Measurements from ENCODE around the gene PAQR6. TPM values are rescaled to one million over a fixed set of nuclear protein-coding genes. Genes with fewer than 3 reads are reported as not detected.

PAQR6 gene
- total RNA-seq, 3 donors from 2014 or later (not counting 1 experiment from before 2014, with no cell fraction given), result 2.6 to 5.5 (median 3.5) TPM

DNA sequence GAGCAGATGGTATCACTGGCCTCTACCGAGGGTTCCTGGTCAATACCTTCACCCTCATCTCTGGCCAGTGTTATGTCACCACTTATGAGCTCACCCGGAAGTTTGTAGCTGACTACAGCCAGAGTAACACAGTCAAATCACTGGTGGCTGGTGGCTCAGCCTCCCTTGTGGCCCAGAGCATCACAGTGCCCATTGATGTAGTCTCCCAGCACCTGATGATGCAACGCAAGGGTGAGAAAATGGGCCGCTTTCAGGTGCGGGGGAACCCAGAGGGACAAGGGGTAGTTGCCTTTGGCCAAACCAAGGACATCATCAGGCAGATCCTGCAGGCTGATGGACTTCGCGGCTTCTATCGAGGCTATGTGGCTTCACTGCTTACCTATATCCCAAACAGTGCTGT, 47.8 kb downstream of the PAQR6 start:
- Mint-ChIP-seq H3K36me3 (no peaks in the 10 kb centered on the region), H3K9me3 (no peaks in the 10 kb centered on the region), H3K27me3 (ENCODE audit: low read depth in 2 of 2) (no peaks in the 10 kb centered on the region), H3K4me1 (peaks cover 37 to 40% of the 10 kb centered on the region in 2 donors), H3K27ac (no peak overlapping the region), H3K4me3 (no peak overlapping the region)
- no peaks in the 10 kb centered on the region for H3K9me3 ChIP-seq (ENCODE audit: control insufficient read depth, insufficient read depth, low read length)
- no peaks in the 10 kb centered on the region for H3K27me3 ChIP-seq (ENCODE audit: control insufficient read depth, insufficient read depth, low read length)
- H3K27ac ChIP-seq (ENCODE audit: low read length), result no peak overlapping the region
- H3K4me3 ChIP-seq (ENCODE audit: low read length), result no peak overlapping the region
- intact Hi-C loops (cut with micrococcal nuclease), result no loop called here
- DNase-seq (no peak), ATAC-seq (no peak)
- no peak for TF ChIP-seq CTCF (IDR thresholded peaks at IDR 0.05)
- 94% methylated on average over 8 of the region's 8 CpGs for WGBS (ENCODE audit: insufficient coverage)
- H3K4me1 ChIP-seq (ENCODE audit: control insufficient read depth, insufficient read depth, low read length), result peaks cover 15% of the 10 kb centered on the region
- peaks cover 30% of the 10 kb centered on the region for H3K36me3 ChIP-seq (ENCODE audit: control insufficient read depth, insufficient read depth, low read length)

DNA sequence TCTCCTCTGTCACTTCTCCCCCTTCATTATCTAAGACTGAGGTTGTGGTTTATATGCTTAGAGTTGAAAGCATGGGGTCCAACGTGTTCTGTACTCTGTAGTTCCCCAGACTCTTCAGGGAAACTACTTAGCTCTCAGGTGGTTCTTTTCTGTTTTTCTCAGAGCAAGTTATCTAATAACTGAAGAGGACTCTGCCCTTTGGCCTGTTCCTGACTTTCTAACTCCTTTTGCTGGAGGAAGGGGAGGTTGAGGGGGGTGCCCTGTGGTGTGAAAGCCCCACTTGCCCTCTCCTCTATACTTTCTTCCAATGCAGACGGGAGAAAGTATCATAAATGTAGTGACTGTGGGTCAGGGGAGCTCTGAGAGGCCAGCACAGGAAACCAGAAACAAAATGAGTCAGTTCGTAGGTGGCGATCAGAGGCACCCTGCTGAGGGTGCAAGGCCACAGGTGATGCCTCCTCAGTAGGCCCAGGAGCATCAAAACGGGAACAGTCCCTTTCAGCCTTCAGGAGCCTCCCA, 49.0 kb downstream of the PAQR6 start:
- no peaks in the 10 kb centered on the region for H3K9me3 ChIP-seq (ENCODE audit: control insufficient read depth, insufficient read depth, low read length)
- no peak for ATAC-seq
- no peak overlapping the region for H3K4me3 Mint-ChIP-seq
- TF ChIP-seq CTCF (IDR thresholded peaks at IDR 0.05), result no peak
- WGBS (ENCODE audit: insufficient coverage), result 55% methylated on average over 4 of the region's 5 CpGs
- peak overlapping the region; percentile 36 to 70 for H3K27ac Mint-ChIP-seq
- no peaks in the 10 kb centered on the region for H3K27me3 ChIP-seq (ENCODE audit: control insufficient read depth, insufficient read depth, low read length)
- no peak overlapping the region for H3K27ac ChIP-seq (ENCODE audit: low read length)
- DNase-seq, result no peak
- H3K4me1 ChIP-seq (ENCODE audit: control insufficient read depth, insufficient read depth, low read length), result peaks cover 24% of the 10 kb centered on the region
- no peak overlapping the region for H3K4me3 ChIP-seq (ENCODE audit: low read length)
- intact Hi-C loops (cut with micrococcal nuclease), result no loop called here
- H3K27me3 Mint-ChIP-seq (ENCODE audit: low read depth in 2 of 2), result no peaks in the 10 kb centered on the region
- no peaks in the 10 kb centered on the region for H3K9me3 Mint-ChIP-seq
- H3K36me3 Mint-ChIP-seq, result no peaks in the 10 kb centered on the region
- peaks cover 30% of the 10 kb centered on the region for H3K36me3 ChIP-seq (ENCODE audit: control insufficient read depth, insufficient read depth, low read length)
- peaks cover 45 to 48% of the 10 kb centered on the region in 2 donors for H3K4me1 Mint-ChIP-seq

DNA sequence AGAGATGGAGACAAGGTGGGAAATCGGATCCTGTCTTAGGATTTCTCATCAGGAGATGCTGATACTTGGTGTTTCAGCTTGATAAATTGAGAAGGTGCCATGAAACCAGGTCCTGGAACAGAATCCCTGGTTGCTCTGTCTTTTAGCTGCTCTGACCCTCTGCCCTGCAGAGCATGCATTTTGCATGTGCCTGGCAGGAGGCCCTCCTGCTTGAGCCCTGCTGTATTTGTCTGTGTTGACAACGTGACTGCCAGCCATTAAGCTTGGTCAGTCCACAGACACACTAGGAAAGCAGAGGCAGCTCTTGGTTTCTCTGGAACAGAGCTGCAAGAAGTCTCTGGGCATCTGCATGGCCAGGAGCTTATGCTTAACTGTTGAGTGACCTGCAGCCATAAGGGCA, 51.4 kb downstream of the PAQR6 start:
- TF ChIP-seq CTCF (IDR thresholded peaks at IDR 0.05), result no peak
- Mint-ChIP-seq H3K27me3 (ENCODE audit: low read depth in 2 of 2) (no peaks in the 10 kb centered on the region), H3K9me3 (no peaks in the 10 kb centered on the region), H3K4me3 (no peak overlapping the region), H3K27ac (no peak overlapping the region), H3K36me3 (no peaks in the 10 kb centered on the region), H3K4me1 (peaks cover 57 to 62% of the 10 kb centered on the region in 2 donors)
- H3K27ac ChIP-seq (ENCODE audit: low read length), result no peak overlapping the region
- H3K9me3 ChIP-seq (ENCODE audit: control insufficient read depth, insufficient read depth, low read length), result no peaks in the 10 kb centered on the region
- 92% methylated on average over 2 of the region's 2 CpGs for WGBS (ENCODE audit: insufficient coverage)
- H3K4me3 ChIP-seq (ENCODE audit: low read length), result no peak overlapping the region
- peaks cover 19% of the 10 kb centered on the region for H3K36me3 ChIP-seq (ENCODE audit: control insufficient read depth, insufficient read depth, low read length)
- H3K27me3 ChIP-seq (ENCODE audit: control insufficient read depth, insufficient read depth, low read length), result no peaks in the 10 kb centered on the region
- ATAC-seq (no peak), DNase-seq (no peak)
- peaks cover 31% of the 10 kb centered on the region for H3K4me1 ChIP-seq (ENCODE audit: control insufficient read depth, insufficient read depth, low read length)
- intact Hi-C loops (cut with micrococcal nuclease), result no loop called here

DNA sequence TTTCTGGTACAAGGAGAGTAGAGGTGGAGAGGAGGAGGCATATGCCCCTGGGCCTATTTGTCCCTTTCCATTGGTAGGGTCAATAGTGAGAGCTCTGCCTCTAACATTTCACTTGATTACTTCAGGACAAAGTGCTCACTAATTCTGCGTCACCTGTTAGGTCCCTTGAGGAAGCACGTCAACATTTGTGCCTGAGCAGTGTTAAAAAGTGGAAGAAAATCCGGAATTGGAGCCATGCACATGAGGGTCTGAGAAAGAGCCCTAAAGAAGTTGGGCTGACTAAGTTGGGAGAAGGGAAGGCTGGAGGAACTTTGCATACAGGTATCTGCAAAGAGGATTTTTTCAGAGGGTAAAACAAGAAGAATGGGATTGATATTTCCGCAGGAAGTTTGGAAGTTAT, 52.0 kb downstream of the PAQR6 start:
- Histone ChIP-seq H3K4me1 (ENCODE audit: control insufficient read depth, insufficient read depth, low read length) (peaks cover 31% of the 10 kb centered on the region), H3K4me3 (ENCODE audit: low read length) (no peak overlapping the region), H3K36me3 (ENCODE audit: control insufficient read depth, insufficient read depth, low read length) (peaks cover 14% of the 10 kb centered on the region), H3K9me3 (ENCODE audit: control insufficient read depth, insufficient read depth, low read length) (no peaks in the 10 kb centered on the region), H3K27me3 (ENCODE audit: control insufficient read depth, insufficient read depth, low read length) (no peaks in the 10 kb centered on the region), H3K27ac (ENCODE audit: low read length) (no peak overlapping the region)
- intact Hi-C loops (cut with micrococcal nuclease), result no loop called here
- no peak for TF ChIP-seq CTCF (IDR thresholded peaks at IDR 0.05)
- H3K27me3 Mint-ChIP-seq (ENCODE audit: low read depth in 2 of 2), result no peaks in the 10 kb centered on the region
- H3K4me3 Mint-ChIP-seq, result peak overlapping the region; percentile 99
- no peaks in the 10 kb centered on the region for H3K9me3 Mint-ChIP-seq
- peak overlapping the region in 1 of 2 donors; percentile 7 for H3K27ac Mint-ChIP-seq
- peaks cover 57 to 62% of the 10 kb centered on the region in 2 donors for H3K4me1 Mint-ChIP-seq
- no peaks in the 10 kb centered on the region for H3K36me3 Mint-ChIP-seq
- WGBS (ENCODE audit: insufficient coverage), result 91% methylated on average over 4 of the region's 4 CpGs
- no peak for ATAC-seq
- DNase-seq, result no peak
